GM21576 (cell line): Measurements from ENCODE around the gene CHRNB1.

ENCODE experiments used
- ATAC-seq: cut with Tn5 transposase; IDR thresholded peaks from one replicate; pipeline ENCODE4 v1.9.1; 2021; ENCODE audit warnings: mild to moderate bottlenecking, moderate library complexity; ENCODE audit not compliant: unreplicated experiment

CHRNB1 gene

GRCh38 chr17:7436556-7437368, 8.1 kb upstream of the CHRNB1 start:
- ATAC-seq, result peak; percentile 36

GRCh38 chr17:7437369-7437863, 7.4 kb upstream of the CHRNB1 start:
- no peak for ATAC-seq

- ATAC-seq, result no peak
These were observed 6.8 kb upstream of the CHRNB1 start for GRCh38 chr17:7437950-7438614.

GRCh38 chr17:7438656-7439460, 6.0 kb upstream of the CHRNB1 start:
- no peak for ATAC-seq

- ATAC-seq, result no peak
These were observed 5.3 kb upstream of the CHRNB1 start, which contains the start of gene FGF11 for GRCh38 chr17:7439462-7440112. FGF11 (plus strand) TSS chr17:7439512; CDS start chr17:7439621, 109 bp downstream.

GRCh38 chr17:7440113-7440833, 4.6 kb upstream of the CHRNB1 start:
- no peak for ATAC-seq

GRCh38 chr17:7440834-7441195, 4.0 kb upstream of the CHRNB1 start:
- ATAC-seq, result no peak

GRCh38 chr17:7441266-7441665, 3.6 kb upstream of the CHRNB1 start:
- no peak for ATAC-seq

GRCh38 chr17:7442142-7442541, 2.7 kb upstream of the CHRNB1 start:
- ATAC-seq, result no peak

- ATAC-seq, result no peak
These were observed 1.1 kb upstream of the CHRNB1 start for GRCh38 chr17:7443499-7444485.

GRCh38 chr17:7445619-7445968, 733 bp downstream of the CHRNB1 start:
- ATAC-seq, result no peak

- ATAC-seq, result no peak
These were observed 3.6 kb downstream of the CHRNB1 start for GRCh38 chr17:7448461-7448860.

- no peak for ATAC-seq
These were observed 15.2 kb downstream of the CHRNB1 start for GRCh38 chr17:7459961-7460545.

- ATAC-seq, result no peak
These were observed 16.2 kb downstream of the CHRNB1 start for GRCh38 chr17:7460850-7461660.

GRCh38 chr17:7462474-7463371, 17.9 kb downstream of the CHRNB1 start:
- ATAC-seq, result no peak

GRCh38 chr17:7463372-7463846, 18.5 kb downstream of the CHRNB1 start:
- no peak for ATAC-seq

- ATAC-seq, result no peak
These were observed 19.2 kb downstream of the CHRNB1 start for GRCh38 chr17:7464081-7464480.
